Fibroblast of lung (primary cell): Measurements from ENCODE around the gene SAPCD2.

Experiments used
- CTCF ChIP-seq, 2 donors: IDR thresholded peaks in 1 of 2; conservative IDR thresholded peaks in 1 of 2; 1 replicate in 1 of 2; 2 replicates in 1 of 2; pipeline ENCODE4 v1.5.1; 2011 to 2012; ENCODE audit warnings: low read length in 2 of 2, control low read depth in 1 of 2, inconsistent platforms in 1 of 2, low read depth in 1 of 2, mild to moderate bottlenecking in 1 of 2
- EZH2 ChIP-seq: IDR thresholded peaks from 2 replicates; pipeline ENCODE4 v1.5.1; 2012; ENCODE audit warnings: low read length, control low read depth, mild to moderate bottlenecking; ENCODE audit errors: missing control alignments

- TF ChIP-seq CTCF (conservative IDR thresholded peaks at IDR 0.05 in 1 of 2, IDR thresholded peaks at IDR 0.05 in 1 of 2; ENCODE audit: low read depth in 1 of 2, low read length in 2 of 2) (no peak), EZH2 (no peak)
Measured at GRCh38 chr9:137025517-137025966, 44.8 kb downstream of the SAPCD2 start.
